SK-N-SH (cell line): Measurements from ENCODE around the gene PLCB1. TPM values are rescaled to one million over a fixed set of nuclear protein-coding genes. Genes with fewer than 3 reads are reported as not detected.

Source experiments
- CTCF ChIA-PET: fragments of 300-600, 350-600 bp; formaldehyde crosslinking; extraction: SDS; loops from one replicate; lab custom pipeline; 2021; lab: Yijun Ruan, JAX
- POLR2A ChIA-PET: fragments of 350-600 bp; sonication (Branson Sonifier 250); formaldehyde crosslinking; extraction: SDS; loops from one replicate; lab custom pipeline; 2020; ENCODE audit warnings: antibody characterized with exemption, inconsistent platforms; lab: Yijun Ruan, JAX
- DNase-seq: peaks from one replicate; pipeline ENCODE4 v3.0.0; 2012
- H2AFZ ChIP-seq: fragments of 200-600 bp; sonication (generic); 2 replicates; pipeline ENCODE4 v1.8.1; 2016; ENCODE audit warnings: antibody characterized with exemption, mild to moderate bottlenecking, low read depth
- H3F3A ChIP-seq: fragments of 200-600 bp; sonication (generic); replicated peaks from 2 replicates; pipeline ENCODE3; 2016; ENCODE audit warnings: antibody characterized with exemption, mild to moderate bottlenecking; ENCODE audit not compliant: insufficient read depth
- H3K27ac ChIP-seq, 2 experiments: fragments of 200-500 bp in 1 of 2; fragments of 200-600 bp in 1 of 2; sonication (Bioruptor generic) in 1 of 2; sonication (generic), shearing (Covaris generic) in 1 of 2; 2 replicates each; pipeline versions ENCODE4 v1.5.1 to v1.6.1; 2014 to 2016; ENCODE audit warnings: low read depth in 2 of 2, inconsistent platforms in 1 of 2, low read length in 1 of 2, mild to moderate bottlenecking in 1 of 2, mixed read lengths in 1 of 2
- H3K27me3 ChIP-seq: fragments of 200-600 bp; sonication (generic), shearing (Covaris generic); 2 replicates; pipeline ENCODE4 v1.6.1; 2016; ENCODE audit warnings: mixed run types; ENCODE audit not compliant: insufficient read depth
- H3K36me3 ChIP-seq, 2 experiments: fragments of 200-500 bp in 1 of 2; fragments of 200-600 bp in 1 of 2; sonication (Bioruptor generic) in 1 of 2; sonication (generic) in 1 of 2; replicated peaks in 1 of 2; 2 replicates each; pipeline versions ENCODE3 to v1.5.1; 2014 to 2016; ENCODE audit warnings: low read length in 1 of 2, mild to moderate bottlenecking in 1 of 2; ENCODE audit not compliant: insufficient read depth in 2 of 2, control insufficient read depth in 1 of 2
- H3K4me1 ChIP-seq, 2 experiments: fragments of 200-500 bp in 1 of 2; fragments of 200-600 bp in 1 of 2; sonication (Bioruptor generic) in 1 of 2; sonication (generic), shearing (Covaris generic) in 1 of 2; 2 replicates each; pipeline versions ENCODE4 v1.5.1 to v1.6.1; 2014 to 2016; ENCODE audit warnings: low read depth in 1 of 2, low read length in 1 of 2, mixed run types in 1 of 2; ENCODE audit not compliant: insufficient read depth in 2 of 2, control insufficient read depth in 1 of 2
- H3K4me2 ChIP-seq: fragments of 200-600 bp; sonication (generic), shearing (Covaris generic); 2 replicates; pipeline ENCODE4 v1.6.1; 2017; ENCODE audit warnings: mixed run types
- H3K4me3 ChIP-seq, 2 experiments: fragments of 200-500 bp in 1 of 2; fragments of 200-600 bp in 1 of 2; sonication (Bioruptor generic) in 1 of 2; sonication (generic), shearing (Covaris generic) in 1 of 2; 2 replicates each; pipeline versions ENCODE4 v1.5.1 to v1.8.1; 2014 to 2016; ENCODE audit warnings: low read depth in 2 of 2, inconsistent platforms in 1 of 2, low read length in 1 of 2, mild to moderate bottlenecking in 1 of 2, mixed read lengths in 1 of 2, moderate library complexity in 1 of 2
- H3K79me2 ChIP-seq: fragments of 200-600 bp; sonication (generic); 2 replicates; pipeline ENCODE4 v1.8.1; 2017; ENCODE audit warnings: mild to moderate bottlenecking; ENCODE audit not compliant: insufficient read depth
- H3K9ac ChIP-seq: fragments of 200-600 bp; sonication (generic); 2 replicates; pipeline ENCODE4 v1.6.1; 2017; ENCODE audit warnings: mixed run types
- H3K9me2 ChIP-seq: fragments of 200-600 bp; sonication (generic); 2 replicates; pipeline ENCODE4 v1.6.1; 2017; ENCODE audit warnings: mixed run types
- H3K9me3 ChIP-seq: fragments of 200-600 bp; sonication (generic); 2 replicates; pipeline ENCODE4 v1.6.1; 2017; ENCODE audit warnings: mixed run types, mild to moderate bottlenecking, moderate library complexity
- H4K20me1 ChIP-seq: fragments of 200-600 bp; sonication (generic); 2 replicates; pipeline ENCODE4 v1.6.1; 2017; ENCODE audit warnings: mild to moderate bottlenecking, mixed run types; ENCODE audit not compliant: insufficient read depth
- CHD2 ChIP-seq: fragments of 150-350 bp; IDR thresholded peaks from 2 replicates; pipeline ENCODE4 v1.6.1; 2018; ENCODE audit warnings: low read length; ENCODE audit not compliant: partially characterized antibody
- GATA2 ChIP-seq: sonication (generic); formaldehyde crosslinking; IDR thresholded peaks from 2 replicates; pipeline ENCODE4 v1.5.0; 2020; ENCODE audit warnings: mild to moderate bottlenecking, missing genetic modification reagents
- JUND ChIP-seq: IDR thresholded peaks from 2 replicates; pipeline ENCODE4 v1.4.0; 2012
- NRF1 ChIP-seq: IDR thresholded peaks from 2 replicates; pipeline ENCODE4 v1.6.1; 2012; ENCODE audit warnings: low read depth, mild to moderate bottlenecking, low read length
- POLR2AphosphoS5 ChIP-seq: IDR thresholded peaks from 2 replicates; pipeline ENCODE4 v1.6.1; 2012; ENCODE audit warnings: low read depth, low read length
- RAD21 ChIP-seq: IDR thresholded peaks from 2 replicates; pipeline ENCODE4 v1.6.1; 2012; ENCODE audit warnings: mild to moderate bottlenecking, low read length
- RCOR1 ChIP-seq: fragments of 150-350 bp; IDR thresholded peaks from 2 replicates; pipeline ENCODE4 v1.6.1; 2017; ENCODE audit warnings: antibody characterized with exemption, low read length
- TAF1 ChIP-seq: IDR thresholded peaks from 2 replicates; pipeline ENCODE4 v1.6.1; 2012; ENCODE audit warnings: low read depth, mild to moderate bottlenecking, low read length, moderate library complexity, borderline replicate concordance
- TEAD4 ChIP-seq: IDR thresholded peaks from 2 replicates; pipeline ENCODE4 v1.4.0; 2012; ENCODE audit warnings: mild to moderate bottlenecking, borderline replicate concordance; ENCODE audit not compliant: insufficient read depth
- WGBS: methylation state at CpG from one replicate; pipeline ENCODE4 v1.1.6; 2017; ENCODE audit warnings: low lambda C conversion rate; 5-methylcytosine and 5-hydroxymethylcytosine counted together
- polyA plus RNA-seq, 3 experiments: library from polyadenylated mRNA; depleted of rRNA; stranded (reverse); fragments of >200 nt; gene quantifications; 2 replicates each; pipeline ENCODE4 v1.2.3, GENCODE V29; 2012
- TF ChIP-seq, protein P1 (sequence below): IDR thresholded peaks from 2 replicates; pipeline ENCODE4 v1.6.1; 2012; ENCODE audit warnings: mild to moderate bottlenecking, low read depth, low read length, moderate library complexity

The PLCB1 gene
- polyA plus RNA-seq, 1 of the 3 experiments (the other 2 are of a cell fraction): 10.5 TPM

DNA sequence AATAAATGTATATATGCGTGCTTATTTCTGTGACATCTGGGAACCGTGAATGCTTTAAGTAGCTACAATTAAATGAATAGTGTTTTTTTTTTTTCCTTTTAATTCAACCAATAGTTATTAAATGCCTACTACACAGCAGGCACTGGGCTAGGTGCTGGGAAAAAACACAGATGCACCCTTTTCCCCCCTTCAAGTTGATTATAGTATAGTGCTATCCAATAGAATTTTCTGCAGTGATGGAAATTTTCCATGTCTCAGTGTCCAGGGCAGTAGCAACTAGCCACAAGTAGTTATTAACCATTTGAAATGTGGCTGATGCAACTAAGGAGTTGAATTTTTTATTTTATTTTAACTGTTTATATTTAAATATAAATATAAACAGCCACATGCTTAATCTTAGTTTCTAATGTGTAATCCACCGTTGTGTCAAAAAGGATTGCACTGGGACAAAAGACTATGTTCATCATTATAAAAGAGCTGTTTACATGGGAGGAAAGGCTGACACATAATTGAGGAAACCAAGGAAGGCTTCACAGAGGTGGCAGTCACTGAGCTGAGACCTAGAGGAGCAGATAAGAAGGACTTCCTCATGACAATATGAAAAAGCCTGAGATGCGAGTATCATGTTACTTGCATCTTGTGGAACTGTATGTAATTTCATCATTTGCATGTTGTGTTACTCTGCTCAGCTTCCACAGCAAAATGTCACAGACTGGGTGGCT lies 675.6 kb downstream of the PLCB1 start:
- POLR2A ChIA-PET: no interaction called here
- 96% methylated on average over 4 of the region's 4 CpGs for WGBS
- H3F3A ChIP-seq: no peaks in the 10 kb centered on the region
- H3K27me3 ChIP-seq: no peaks in the 10 kb centered on the region
- no peak for TF ChIP-seq POLR2AphosphoS5
- no peak for TF ChIP-seq RCOR1
- no peak for TF ChIP-seq RAD21
- no peak for TF ChIP-seq CHD2
- TF ChIP-seq GATA2 (CRISPR knock-in tag): no peak
- no peak for TF ChIP-seq TEAD4
- H4K20me1 ChIP-seq: no peaks in the 10 kb centered on the region
- no peak overlapping the region for H3K4me3 ChIP-seq
- no peaks in the 10 kb centered on the region for H3K9me2 ChIP-seq
- H3K9ac ChIP-seq: no peak overlapping the region
- no peak overlapping the region for H2AFZ ChIP-seq
- CTCF ChIA-PET: interaction anchor here (1.3 to 2.5 kb wide), 4 partner anchors 9 to 552 kb away, joined by 3 to 7 read pairs (median 4); no protein-coding TSS in a partner anchor
- no peak overlapping the region for H3K27ac ChIP-seq
- DNase-seq: no peak
- peaks cover 0 to 4% of the 10 kb centered on the region in 2 experiments; a peak in 2 of 4 replicates for H3K4me1 ChIP-seq
- no peaks in the 10 kb centered on the region for H3K79me2 ChIP-seq
- peaks cover 4 to 6% of the 10 kb centered on the region in 2 experiments for H3K36me3 ChIP-seq
- no peak overlapping the region for H3K4me2 ChIP-seq
- no peaks in the 10 kb centered on the region for H3K9me3 ChIP-seq

DNA sequence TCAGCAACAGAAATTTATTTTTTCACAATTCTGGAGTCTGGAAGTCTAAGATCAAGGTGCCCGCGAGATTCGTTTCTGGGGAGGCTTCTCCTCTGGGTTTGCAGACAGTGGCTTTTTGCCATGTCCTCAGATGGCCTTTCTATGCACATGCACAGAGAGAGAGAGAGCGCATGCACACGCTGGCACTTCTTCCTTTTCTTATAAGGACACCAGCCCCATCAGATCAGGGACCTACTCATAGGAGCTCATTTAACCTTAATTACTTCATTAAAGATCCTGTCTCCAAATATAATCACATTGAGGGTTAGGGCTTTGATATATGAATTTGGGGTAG lies 676.1 kb downstream of the PLCB1 start:
- no peaks in the 10 kb centered on the region for H3F3A ChIP-seq
- ChIA-PET POLR2A (no interaction called here), CTCF (interaction anchor here (1.3 to 2.5 kb wide), 4 partner anchors 9 to 551 kb away, joined by 3 to 7 read pairs (median 4); no protein-coding TSS in a partner anchor)
- no peaks in the 10 kb centered on the region for H3K9me2 ChIP-seq
- no peaks in the 10 kb centered on the region for H3K79me2 ChIP-seq
- peaks cover 0 to 4% of the 10 kb centered on the region in 2 experiments; a peak in 2 of 4 replicates for H3K4me1 ChIP-seq
- H3K9me3 ChIP-seq: no peaks in the 10 kb centered on the region
- H3K4me2 ChIP-seq: no peak overlapping the region
- TF ChIP-seq, protein P1, sequence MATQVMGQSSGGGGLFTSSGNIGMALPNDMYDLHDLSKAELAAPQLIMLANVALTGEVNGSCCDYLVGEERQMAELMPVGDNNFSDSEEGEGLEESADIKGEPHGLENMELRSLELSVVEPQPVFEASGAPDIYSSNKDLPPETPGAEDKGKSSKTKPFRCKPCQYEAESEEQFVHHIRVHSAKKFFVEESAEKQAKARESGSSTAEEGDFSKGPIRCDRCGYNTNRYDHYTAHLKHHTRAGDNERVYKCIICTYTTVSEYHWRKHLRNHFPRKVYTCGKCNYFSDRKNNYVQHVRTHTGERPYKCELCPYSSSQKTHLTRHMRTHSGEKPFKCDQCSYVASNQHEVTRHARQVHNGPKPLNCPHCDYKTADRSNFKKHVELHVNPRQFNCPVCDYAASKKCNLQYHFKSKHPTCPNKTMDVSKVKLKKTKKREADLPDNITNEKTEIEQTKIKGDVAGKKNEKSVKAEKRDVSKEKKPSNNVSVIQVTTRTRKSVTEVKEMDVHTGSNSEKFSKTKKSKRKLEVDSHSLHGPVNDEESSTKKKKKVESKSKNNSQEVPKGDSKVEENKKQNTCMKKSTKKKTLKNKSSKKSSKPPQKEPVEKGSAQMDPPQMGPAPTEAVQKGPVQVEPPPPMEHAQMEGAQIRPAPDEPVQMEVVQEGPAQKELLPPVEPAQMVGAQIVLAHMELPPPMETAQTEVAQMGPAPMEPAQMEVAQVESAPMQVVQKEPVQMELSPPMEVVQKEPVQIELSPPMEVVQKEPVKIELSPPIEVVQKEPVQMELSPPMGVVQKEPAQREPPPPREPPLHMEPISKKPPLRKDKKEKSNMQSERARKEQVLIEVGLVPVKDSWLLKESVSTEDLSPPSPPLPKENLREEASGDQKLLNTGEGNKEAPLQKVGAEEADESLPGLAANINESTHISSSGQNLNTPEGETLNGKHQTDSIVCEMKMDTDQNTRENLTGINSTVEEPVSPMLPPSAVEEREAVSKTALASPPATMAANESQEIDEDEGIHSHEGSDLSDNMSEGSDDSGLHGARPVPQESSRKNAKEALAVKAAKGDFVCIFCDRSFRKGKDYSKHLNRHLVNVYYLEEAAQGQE: no peak
- TF ChIP-seq TAF1: no peak
- TF ChIP-seq JUND: no peak
- no peak for TF ChIP-seq NRF1
- peaks cover 4 to 6% of the 10 kb centered on the region in 2 experiments for H3K36me3 ChIP-seq
- WGBS: 89% methylated on average over 5 of the region's 5 CpGs
- H3K27ac ChIP-seq: no peak overlapping the region
- no peak overlapping the region for H3K4me3 ChIP-seq
- no peak overlapping the region for H2AFZ ChIP-seq
- no peak overlapping the region for H3K9ac ChIP-seq
- H4K20me1 ChIP-seq: no peaks in the 10 kb centered on the region
- H3K27me3 ChIP-seq: no peaks in the 10 kb centered on the region
- DNase-seq: no peak
